GM19238 (cell line): ENCODE measurements around the gene STK10.

Experiments
- DNase-seq: peaks from one replicate; pipeline ENCODE4 v3.0.0; 2011; ENCODE audit warnings: low spot score; ENCODE audit not compliant: insufficient read length

STK10 gene

GRCh38 chr5:172144291-172144815 lies 43.7 kb downstream of the STK10 start:
- DNase-seq, result no peak

- DNase-seq, result no peak
Observed at GRCh38 chr5:172143875-172144274, 44.1 kb downstream of the STK10 start.

- DNase-seq, result no peak
Observed at GRCh38 chr5:172142709-172143215, 45.3 kb downstream of the STK10 start.

GRCh38 chr5:172141949-172142319 lies 46.1 kb downstream of the STK10 start:
- DNase-seq, result no peak

DNA sequence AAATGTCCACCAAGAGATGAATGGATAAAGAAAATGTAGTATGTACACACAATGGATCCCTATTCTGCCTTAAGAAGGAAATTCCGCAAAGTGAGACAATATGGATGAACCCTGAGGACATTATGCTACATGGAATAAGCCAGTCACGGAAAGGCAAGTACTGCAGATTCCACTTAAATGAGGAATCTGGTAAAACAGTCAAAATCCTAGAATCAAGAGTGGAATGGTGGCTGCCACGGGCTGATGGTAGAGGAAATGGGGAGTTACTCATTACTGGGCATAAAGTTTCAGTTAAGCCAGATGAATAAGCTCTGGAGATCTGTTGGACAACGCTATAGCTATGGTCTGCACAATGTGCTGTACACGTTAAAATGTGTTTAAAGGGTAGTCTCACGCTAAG lies 47.2 kb downstream of the STK10 start:
- no peak for DNase-seq

DNA sequence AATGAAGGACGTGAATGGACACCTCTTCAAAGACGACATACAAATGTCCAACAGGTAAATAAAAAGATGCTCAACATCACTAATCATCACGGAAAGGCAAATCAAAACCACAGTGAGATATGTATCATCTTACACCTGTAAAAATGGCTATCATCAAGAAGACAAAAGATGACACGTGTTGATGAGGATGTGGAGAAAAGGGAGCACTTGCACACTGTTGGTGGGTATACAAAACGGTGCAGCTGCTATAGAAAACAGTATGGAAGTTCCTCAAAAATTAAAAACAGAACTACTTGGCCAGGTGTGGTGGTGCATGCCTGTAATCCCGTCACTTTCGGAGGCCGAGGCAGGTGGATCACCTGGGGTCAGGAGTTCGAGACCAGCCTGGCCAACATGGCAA lies 47.9 kb downstream of the STK10 start:
- no peak for DNase-seq

GRCh38 chr5:172137046-172137445 lies 51.0 kb downstream of the STK10 start:
- no peak for DNase-seq

GRCh38 chr5:172133359-172134029 lies 54.5 kb downstream of the STK10 start:
- no peak for DNase-seq

DNA sequence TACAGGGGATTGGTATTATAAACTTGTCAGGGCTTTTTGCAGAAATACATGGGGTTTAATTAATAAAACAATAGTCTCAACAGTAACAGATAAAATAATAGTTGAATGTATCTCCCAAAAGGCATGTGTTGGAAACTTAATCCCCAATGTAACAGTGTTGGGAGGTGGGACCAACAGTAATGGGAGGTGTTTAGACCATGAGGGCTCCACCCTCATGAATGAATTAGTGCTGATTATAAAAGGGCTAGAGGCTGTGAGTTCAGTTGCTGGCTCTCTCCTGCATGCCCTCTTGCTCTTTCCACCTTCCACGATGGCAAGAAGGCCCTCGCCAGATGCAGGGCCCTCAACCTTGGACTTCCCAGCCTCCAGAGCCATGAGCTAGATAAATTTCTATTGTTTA lies 56.3 kb downstream of the STK10 start:
- DNase-seq, result no peak

DNA sequence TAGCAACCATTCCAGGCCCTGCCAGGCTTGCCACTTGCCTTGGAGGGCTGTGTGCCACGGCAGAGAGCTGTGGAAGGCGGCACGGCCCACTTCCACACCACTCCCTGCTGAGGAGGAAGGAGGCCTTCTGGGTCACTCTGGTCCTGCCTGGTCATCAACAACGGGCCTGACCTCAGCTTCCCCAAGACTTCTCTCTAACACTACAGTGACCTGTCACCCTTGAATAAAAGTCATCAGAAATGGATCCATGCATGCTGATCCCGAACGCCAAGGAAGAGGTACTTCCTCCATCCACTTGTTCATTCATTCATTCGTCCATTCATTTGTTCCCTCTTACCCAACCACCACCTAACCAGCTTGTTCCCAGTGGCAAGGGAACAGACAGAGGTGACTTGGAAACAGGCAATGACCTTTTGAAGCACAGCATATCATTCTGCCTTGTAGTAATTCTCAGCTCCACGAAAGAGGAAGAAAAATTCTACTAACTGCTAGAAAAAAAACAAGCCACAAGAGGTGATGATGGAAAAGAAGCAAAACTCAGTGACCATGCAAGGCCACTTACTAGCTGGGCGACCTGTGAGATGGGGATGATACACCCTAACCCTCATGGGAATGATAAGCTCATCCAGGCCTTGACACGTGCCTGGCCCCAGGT lies 58.6 kb downstream of the STK10 start:
- no peak for DNase-seq

DNA sequence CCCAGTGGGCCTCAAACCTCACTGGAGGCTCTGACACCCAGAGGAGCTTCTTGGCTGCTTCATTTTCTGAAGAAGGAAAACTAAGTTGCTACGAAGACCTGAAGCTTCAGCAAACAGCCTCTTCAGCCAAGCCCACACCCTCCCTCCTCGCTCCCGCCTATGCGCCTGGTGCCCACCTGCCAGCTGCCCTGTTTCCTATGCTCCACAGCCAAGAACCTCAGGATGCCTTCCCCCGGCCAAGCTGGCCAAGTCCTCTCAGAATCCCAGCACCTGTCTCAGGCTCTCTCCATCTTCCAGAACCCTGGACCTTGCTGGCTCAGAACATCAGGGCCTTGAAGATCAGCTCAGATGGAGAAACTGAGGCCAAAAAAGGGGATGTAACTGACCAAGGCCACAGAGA lies 60.4 kb downstream of the STK10 start:
- DNase-seq, result no peak

DNA sequence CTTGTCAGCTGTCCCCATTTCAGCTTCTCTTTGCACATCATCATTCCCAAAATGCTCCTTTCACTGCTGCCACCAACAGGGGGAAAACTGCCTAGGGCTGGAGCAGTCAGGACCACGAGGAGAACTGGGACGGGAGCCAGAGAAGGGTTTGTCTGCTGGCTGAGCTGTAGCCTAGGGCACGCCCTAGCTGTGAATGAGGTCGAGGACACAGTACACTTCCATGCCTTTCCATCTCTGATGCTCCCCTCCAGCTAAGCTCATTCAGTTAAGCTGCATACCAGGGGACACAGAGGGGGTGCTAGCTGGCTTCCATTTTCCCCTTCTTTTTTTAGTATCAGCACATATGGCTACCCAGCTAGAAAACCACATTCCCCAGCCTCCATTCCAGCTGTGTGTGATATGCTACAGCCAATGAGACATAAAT lies 64.7 kb downstream of the STK10 start:
- no peak for DNase-seq

- DNase-seq, result no peak
Observed at GRCh38 chr5:172119921-172120688, 67.9 kb downstream of the STK10 start.

DNA sequence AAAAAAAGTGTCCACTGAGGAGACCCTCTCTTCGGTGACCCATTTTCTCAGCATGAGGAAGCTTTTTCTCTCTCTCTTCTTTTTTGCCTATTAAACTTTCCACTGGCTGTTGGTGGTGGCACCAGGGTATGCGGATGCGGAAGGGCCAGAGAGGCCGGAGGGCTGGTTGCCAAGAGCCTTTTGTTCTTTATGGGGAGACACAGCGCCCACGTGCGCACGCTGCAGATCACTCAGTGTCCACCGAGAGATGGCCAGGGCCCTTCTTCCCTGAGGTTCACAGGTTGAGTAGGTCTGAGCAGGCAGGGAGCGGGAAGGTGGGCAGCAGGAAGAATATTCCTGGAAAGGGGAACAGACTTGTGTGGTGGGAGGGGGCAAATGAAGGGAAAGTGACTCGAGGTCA lies 69.1 kb downstream of the STK10 start:
- DNase-seq, result no peak

DNA sequence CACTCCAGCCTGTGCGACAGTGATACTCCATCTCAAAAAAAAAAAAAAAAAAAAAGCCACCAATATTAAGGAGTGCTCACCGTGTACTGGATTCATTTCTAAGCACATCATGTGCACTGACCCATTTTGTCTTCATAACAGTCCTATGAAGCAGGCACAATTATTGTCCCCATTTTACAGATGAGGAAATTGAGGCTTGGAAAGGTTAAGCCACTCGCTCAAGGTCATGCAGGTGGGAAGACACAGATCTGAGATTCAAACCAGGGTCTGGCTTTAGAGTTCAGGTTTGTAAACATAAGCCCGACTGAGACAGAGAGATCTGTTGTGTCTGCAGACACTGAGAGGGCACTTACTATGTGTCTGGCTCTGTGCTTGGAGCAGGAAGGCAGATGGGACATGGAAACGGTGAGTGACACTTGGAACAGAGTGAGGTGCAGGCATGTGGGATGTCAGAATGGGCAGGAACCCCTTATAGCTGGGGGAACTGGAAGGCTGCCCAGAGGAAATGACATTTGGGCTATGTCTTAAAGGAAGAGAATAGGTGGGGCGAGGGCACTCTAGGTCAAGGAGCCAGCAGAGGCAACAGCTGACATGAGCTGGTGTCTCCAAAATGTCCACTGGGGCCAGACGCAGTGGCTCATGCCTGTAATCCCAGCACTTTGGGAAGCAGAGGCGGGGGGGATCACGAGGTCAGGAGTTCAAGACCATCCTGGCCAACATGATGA lies 69.9 kb downstream of the STK10 start:
- DNase-seq, result no peak

DNA sequence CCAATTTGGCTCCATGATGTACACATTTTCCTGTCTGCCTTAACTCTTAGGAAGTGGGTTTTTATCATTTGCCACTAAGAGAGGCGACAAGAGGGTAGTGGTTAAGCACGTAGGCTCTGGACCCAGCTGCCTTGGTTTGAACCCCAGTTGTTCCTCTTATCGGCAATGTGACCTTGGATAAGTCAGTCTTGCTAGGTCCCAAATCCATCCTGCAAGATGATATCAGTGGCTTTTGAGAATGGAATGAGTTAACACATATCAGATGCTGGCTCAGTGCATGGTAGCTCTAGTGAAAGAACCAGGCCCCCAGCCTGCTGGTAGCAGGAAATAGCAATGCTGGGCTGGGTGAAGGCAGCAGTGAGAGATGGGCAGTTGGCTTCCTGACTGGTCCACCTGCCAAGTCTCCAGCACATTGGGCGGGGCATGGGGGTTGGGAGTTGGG lies 72.5 kb downstream of the STK10 start:
- no peak for DNase-seq

- DNase-seq, result peak; percentile 75
Observed at GRCh38 chr5:172114875-172115422, 73.1 kb downstream of the STK10 start.

GRCh38 chr5:172113036-172113435 lies 75.0 kb downstream of the STK10 start:
- peak; percentile 29 for DNase-seq

GRCh38 chr5:172111852-172112225 lies 76.2 kb downstream of the STK10 start:
- no peak for DNase-seq

DNA sequence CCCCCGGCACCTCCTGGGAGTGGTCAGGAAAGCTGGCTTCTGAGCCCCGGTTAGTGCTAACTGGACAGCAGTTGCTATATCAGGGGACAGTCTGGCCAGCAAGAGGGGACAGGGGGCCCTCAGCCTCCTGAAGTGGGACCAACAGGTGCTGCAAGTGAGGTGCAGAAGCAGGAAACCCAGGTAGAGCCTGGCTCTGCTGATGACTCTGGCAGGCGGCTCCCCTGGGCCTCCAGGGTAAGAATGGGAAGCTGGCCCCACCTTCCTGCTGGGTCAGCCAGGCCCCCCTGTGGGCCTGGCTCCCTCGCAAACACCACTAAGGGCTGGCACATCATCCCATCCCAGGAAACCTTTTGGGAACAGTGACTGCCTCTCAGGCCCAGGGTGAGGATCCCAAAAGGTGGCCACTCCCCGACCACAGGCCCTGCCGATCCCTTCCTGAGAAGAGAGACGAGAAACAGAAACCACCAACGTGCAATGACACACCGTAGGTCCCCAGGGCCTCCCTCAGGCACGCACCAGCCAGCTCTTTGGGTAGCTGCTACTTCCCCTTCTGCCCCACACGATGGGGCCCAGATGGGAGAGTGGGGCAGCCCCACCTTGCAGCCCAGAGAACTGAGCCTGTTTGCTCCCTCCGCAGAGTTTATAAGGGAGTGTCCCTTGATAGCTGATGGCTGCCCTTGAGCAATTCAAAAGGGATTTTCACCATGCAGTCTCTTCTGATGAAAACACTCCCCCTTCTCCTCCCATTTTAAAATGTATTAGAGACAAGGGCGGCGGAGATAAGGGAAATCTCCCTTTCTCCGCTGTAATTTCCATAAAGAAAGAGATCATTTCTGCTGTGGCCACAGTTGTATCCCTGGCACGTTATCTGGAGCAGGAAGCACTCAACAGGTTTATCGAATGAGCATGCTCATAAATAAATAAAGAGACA lies 76.8 kb downstream of the STK10 start:
- DNase-seq, result peak; percentile 79
